Retinal pigment epithelial cell (primary cell): ENCODE measurements around the gene CATSPERD.

Experiments used
- DNase-seq: peaks from one replicate; pipeline ENCODE4 v3.0.0-alpha.2; 2010; ENCODE audit warnings: low read depth
- H3K4me3 ChIP-seq: 2 replicates; pipeline ENCODE4 v1.5.1; 2011; ENCODE audit warnings: mild to moderate bottlenecking, low read length, control low read depth, moderate library complexity
- TF ChIP-seq, protein P1 (sequence below): conservative IDR thresholded peaks from 2 replicates; pipeline ENCODE4 v1.5.1; 2011; ENCODE audit warnings: low read depth, low read length, control low read depth, inconsistent platforms

CATSPERD gene

DNA sequence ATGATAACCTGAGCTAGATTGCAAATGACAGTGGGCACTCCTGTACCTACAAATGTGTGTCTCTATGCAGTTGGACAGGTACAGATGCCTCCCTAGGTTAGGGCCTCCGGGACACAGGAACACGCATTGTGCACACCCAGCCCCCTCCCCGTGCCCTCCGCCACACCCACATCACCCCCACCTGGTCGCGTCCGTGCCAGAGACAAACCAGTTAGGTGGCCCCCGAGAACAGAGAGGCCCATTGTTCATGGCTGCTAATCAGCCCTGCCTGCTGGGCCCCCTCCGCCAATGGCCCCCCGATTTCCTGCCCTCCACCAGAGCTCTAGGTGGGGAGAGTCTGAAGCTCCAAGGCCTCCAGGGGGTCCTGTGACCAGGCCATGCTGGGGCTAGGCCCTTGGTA, 98.2 kb downstream of the CATSPERD start:
- TF ChIP-seq, protein P1, sequence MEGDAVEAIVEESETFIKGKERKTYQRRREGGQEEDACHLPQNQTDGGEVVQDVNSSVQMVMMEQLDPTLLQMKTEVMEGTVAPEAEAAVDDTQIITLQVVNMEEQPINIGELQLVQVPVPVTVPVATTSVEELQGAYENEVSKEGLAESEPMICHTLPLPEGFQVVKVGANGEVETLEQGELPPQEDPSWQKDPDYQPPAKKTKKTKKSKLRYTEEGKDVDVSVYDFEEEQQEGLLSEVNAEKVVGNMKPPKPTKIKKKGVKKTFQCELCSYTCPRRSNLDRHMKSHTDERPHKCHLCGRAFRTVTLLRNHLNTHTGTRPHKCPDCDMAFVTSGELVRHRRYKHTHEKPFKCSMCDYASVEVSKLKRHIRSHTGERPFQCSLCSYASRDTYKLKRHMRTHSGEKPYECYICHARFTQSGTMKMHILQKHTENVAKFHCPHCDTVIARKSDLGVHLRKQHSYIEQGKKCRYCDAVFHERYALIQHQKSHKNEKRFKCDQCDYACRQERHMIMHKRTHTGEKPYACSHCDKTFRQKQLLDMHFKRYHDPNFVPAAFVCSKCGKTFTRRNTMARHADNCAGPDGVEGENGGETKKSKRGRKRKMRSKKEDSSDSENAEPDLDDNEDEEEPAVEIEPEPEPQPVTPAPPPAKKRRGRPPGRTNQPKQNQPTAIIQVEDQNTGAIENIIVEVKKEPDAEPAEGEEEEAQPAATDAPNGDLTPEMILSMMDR = no peak
- H3K4me3 ChIP-seq = no peak overlapping the region
- no peak for DNase-seq

GRCh38 chr19:5820785-5821184, 100.3 kb downstream of the CATSPERD start:
- no peak for DNase-seq

DNA sequence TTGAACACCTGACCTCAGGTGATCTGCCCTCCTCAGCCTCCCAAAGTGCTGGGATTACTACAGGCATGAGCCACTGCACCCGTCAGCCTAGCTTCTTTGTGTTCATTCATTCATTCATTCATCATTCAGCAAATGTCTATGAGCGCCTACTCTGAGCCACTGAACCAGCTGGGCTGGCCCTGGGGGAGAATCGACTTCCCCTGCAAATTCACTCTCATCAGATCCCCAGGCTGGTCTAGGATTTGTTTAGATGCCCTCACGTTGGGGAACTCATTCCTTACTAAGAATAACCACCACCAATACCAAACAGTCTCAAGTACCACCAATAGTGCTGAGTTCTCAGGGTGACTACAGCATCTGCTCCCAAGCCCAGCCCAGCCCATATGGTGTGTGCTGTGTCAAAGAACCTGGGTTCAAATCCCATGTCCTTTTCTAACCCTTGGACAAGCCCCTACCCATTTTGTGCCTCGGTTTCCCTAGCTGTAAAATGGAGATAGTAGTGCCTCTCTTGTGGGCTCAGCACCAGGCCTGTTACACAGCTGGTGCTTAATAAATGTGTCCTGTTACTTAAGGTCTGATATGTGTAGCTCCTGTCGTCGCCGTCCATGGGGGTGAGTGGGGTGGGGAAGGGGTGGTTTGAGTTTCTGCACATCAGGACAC, 101.2 kb downstream of the CATSPERD start:
- no peak overlapping the region for H3K4me3 ChIP-seq
- DNase-seq = no peak
- TF ChIP-seq, protein P1 = no peak

More at GRCh38 chr19:5820785-5821184, 100.3 kb downstream of the CATSPERD start:
- no peak overlapping the region for H3K4me3 ChIP-seq
- TF ChIP-seq, protein P1 = no peak

GRCh38 chr19:5822181-5822844, 101.9 kb downstream of the CATSPERD start:
- TF ChIP-seq, protein P1 = no peak
- no peak overlapping the region for H3K4me3 ChIP-seq
- DNase-seq = no peak

GRCh38 chr19:5823579-5824281, 103.3 kb downstream of the CATSPERD start:
- no peak for DNase-seq
- TF ChIP-seq, protein P1 = peak; percentile 32
- H3K4me3 ChIP-seq = no peak overlapping the region

DNA sequence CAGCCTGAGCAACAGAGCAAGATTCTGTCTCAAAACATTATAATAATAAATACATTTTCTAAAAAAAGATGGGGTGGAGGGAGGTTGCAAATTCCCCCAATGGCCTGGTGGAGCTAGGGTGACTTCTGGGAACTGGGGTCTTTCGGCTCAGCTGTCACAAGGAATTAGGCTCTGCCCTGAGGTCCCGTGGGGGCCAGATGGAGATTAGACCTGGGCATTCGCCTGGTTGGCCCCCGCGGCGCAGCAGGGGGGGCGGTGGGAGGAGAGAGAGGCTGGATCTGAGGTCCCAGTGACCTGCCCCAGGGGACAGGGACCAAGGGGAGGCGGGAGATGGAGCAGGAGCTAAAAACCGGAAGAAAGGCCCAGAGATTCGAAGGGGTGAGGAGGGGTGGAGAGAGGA, 104.3 kb downstream of the CATSPERD start:
- H3K4me3 ChIP-seq = no peak overlapping the region
- TF ChIP-seq, protein P1 = no peak
- no peak for DNase-seq
